Neural cell (in vitro differentiated cells): ENCODE results near the gene RAD50. TPM values are rescaled to one million over a fixed set of nuclear protein-coding genes. Genes with fewer than 3 reads are reported as not detected.
"Not testable (repeated sequence)": the region's sequence is repeated elsewhere in the genome, so short reads cannot be mapped to it uniquely, and the experiment has no call there.

Experiments used
- H2AFZ ChIP-seq: fragments of 200-600, 300-800 bp; sonication (generic), shearing (Covaris generic); 2 replicates; pipeline ENCODE4 v1.6.0; 2014; ENCODE audit warnings: low read depth, mild to moderate bottlenecking, antibody characterized with exemption, low read length, moderate library complexity
- H3F3A ChIP-seq: fragments of 200-600 bp; shearing (Covaris generic); 2 replicates; pipeline ENCODE4 v1.6.1; 2016; ENCODE audit warnings: mild to moderate bottlenecking, moderate library complexity, mixed read lengths, antibody characterized with exemption, low read length; ENCODE audit not compliant: insufficient read depth, poor library complexity, severe bottlenecking
- H3K27ac ChIP-seq: fragments of 200-600, 300-800 bp; sonication (generic), shearing (Covaris generic); 2 replicates; pipeline ENCODE4 v1.5.1; 2014; ENCODE audit warnings: mild to moderate bottlenecking, low read length, moderate library complexity
- H3K27me3 ChIP-seq: fragments of 300-800, 200-600 bp; sonication (generic), shearing (Covaris generic); 2 replicates; pipeline ENCODE4 v1.6.0; 2014; ENCODE audit warnings: mild to moderate bottlenecking, low read depth, low read length, moderate library complexity; ENCODE audit not compliant: insufficient read depth
- H3K36me3 ChIP-seq: fragments of 300-800, 200-600 bp; sonication (generic), shearing (Covaris generic); 2 replicates; pipeline ENCODE4 v1.5.1; 2014; ENCODE audit warnings: mild to moderate bottlenecking, antibody characterized with exemption, low read length, moderate library complexity; ENCODE audit not compliant: insufficient read depth
- H3K4me2 ChIP-seq: fragments of 300-800, 200-600 bp; sonication (generic), shearing (Covaris generic); 2 replicates; pipeline ENCODE4 v1.6.0; 2014; ENCODE audit warnings: mild to moderate bottlenecking, low read length
- H3K4me3 ChIP-seq: fragments of 300-800, 200-600 bp; sonication (generic), shearing (Covaris generic); 2 replicates; pipeline ENCODE4 v1.5.1; 2014; ENCODE audit warnings: mild to moderate bottlenecking, low read length, moderate library complexity
- H3K79me2 ChIP-seq: fragments of 200-600 bp; shearing (Covaris generic); replicated peaks from 2 replicates; pipeline ENCODE4 v1.6.0; 2014; ENCODE audit warnings: mild to moderate bottlenecking, low read length, moderate library complexity; ENCODE audit not compliant: insufficient read depth
- H3K9ac ChIP-seq: fragments of 300-800, 200-600 bp; sonication (generic), shearing (Covaris generic); 2 replicates; pipeline ENCODE4 v1.6.1; 2016; ENCODE audit warnings: mild to moderate bottlenecking, low read length, mixed read lengths
- H3K9me2 ChIP-seq: fragments of 200-600 bp; shearing (Covaris generic); 2 replicates; pipeline ENCODE4 v1.6.1; 2016; ENCODE audit warnings: mild to moderate bottlenecking, low read length, mixed read lengths; ENCODE audit not compliant: insufficient read depth
- H3K9me3 ChIP-seq: fragments of 200-600, 300-800 bp; sonication (generic), shearing (Covaris generic); 2 replicates; pipeline ENCODE4 v1.6.1; 2016; ENCODE audit warnings: mild to moderate bottlenecking, mixed run types, low read length, moderate library complexity, mixed read lengths
- H4K20me1 ChIP-seq: fragments of 200-600 bp; shearing (Covaris generic); 2 replicates; pipeline ENCODE4 v1.6.1; 2016; ENCODE audit warnings: mild to moderate bottlenecking, mixed run types; ENCODE audit not compliant: insufficient read depth
- CTCF ChIP-seq: fragments of 450-650 bp; IDR thresholded peaks from 2 replicates; pipeline ENCODE4 v1.5.1; 2014; ENCODE audit warnings: antibody characterized with exemption, mild to moderate bottlenecking, moderate library complexity; ENCODE audit not compliant: poor library complexity, severe bottlenecking
- EP300 ChIP-seq: fragments of 450-650 bp; conservative IDR thresholded peaks from 2 replicates; pipeline ENCODE4 v1.6.1; 2014; ENCODE audit warnings: antibody characterized with exemption, mild to moderate bottlenecking, moderate library complexity; ENCODE audit not compliant: poor library complexity, severe bottlenecking
- EZH2 ChIP-seq: fragments of 200-600, 300-800 bp; shearing (Covaris generic), sonication (generic); IDR thresholded peaks from 2 replicates; pipeline ENCODE4 v1.6.1; 2014; ENCODE audit warnings: antibody characterized with exemption, low read length, borderline replicate concordance, mild to moderate bottlenecking; ENCODE audit not compliant: insufficient read depth, poor library complexity, severe bottlenecking
- MXI1 ChIP-seq: fragments of 450-650 bp; conservative IDR thresholded peaks from 2 replicates; pipeline ENCODE4 v1.6.1; 2014; ENCODE audit warnings: antibody characterized with exemption, mild to moderate bottlenecking; ENCODE audit not compliant: poor library complexity, severe bottlenecking
- POLR2AphosphoS5 ChIP-seq: IDR thresholded peaks from 2 replicates; pipeline ENCODE4 v1.6.1; 2012
- RAD21 ChIP-seq: fragments of 450-650 bp; conservative IDR thresholded peaks from 2 replicates; pipeline ENCODE4 v1.6.1; 2014; ENCODE audit warnings: antibody characterized with exemption, mild to moderate bottlenecking, moderate library complexity
- REST ChIP-seq: IDR thresholded peaks from 2 replicates; pipeline ENCODE4 v1.6.1; 2012; ENCODE audit warnings: borderline replicate concordance
- SMC3 ChIP-seq: fragments of 450-650 bp; conservative IDR thresholded peaks from 2 replicates; pipeline ENCODE4 v1.6.1; 2014; ENCODE audit warnings: antibody characterized with exemption, mild to moderate bottlenecking, moderate library complexity; ENCODE audit not compliant: poor library complexity
- TAF1 ChIP-seq: IDR thresholded peaks from 2 replicates; pipeline ENCODE4 v1.6.1; 2012; ENCODE audit warnings: low read depth
- polyA plus RNA-seq: library from polyadenylated mRNA; depleted of rRNA; stranded (reverse); fragments of >200 nt; gene quantifications from 2 replicates; pipeline ENCODE4 v1.2.3, GENCODE V29; 2014

Gene RAD50
- polyA plus RNA-seq, 1 donor from 2014 or later: 6.7 TPM

- Histone ChIP-seq H3K4me3 (no peak overlapping the region), H3K79me2 (no peaks in the 10 kb centered on the region), H3K9me2 (no peaks in the 10 kb centered on the region), H3K9ac (no peak overlapping the region), H3K9me3 (no peaks in the 10 kb centered on the region), H3F3A (no peaks in the 10 kb centered on the region), H2AFZ (no peak overlapping the region), H3K4me2 (no peak overlapping the region), H3K36me3 (no peaks in the 10 kb centered on the region), H4K20me1 (no peaks in the 10 kb centered on the region), H3K27me3 (no peaks in the 10 kb centered on the region), H3K27ac (no peak overlapping the region)
- no peak for TF ChIP-seq EP300
- TF ChIP-seq REST: no peak
- no peak for TF ChIP-seq EZH2
- no peak for TF ChIP-seq POLR2AphosphoS5
- TF ChIP-seq TAF1: no peak
- TF ChIP-seq RAD21: no peak
- TF ChIP-seq MXI1: no peak
- no peak for TF ChIP-seq CTCF
- no peak for TF ChIP-seq SMC3
Observed at GRCh38 chr5:132559383-132560060, 2.7 kb downstream of the RAD50 start.

GRCh38 chr5:132561601-132562000, 4.8 kb downstream of the RAD50 start:
- TF ChIP-seq RAD21 (no peak), EZH2 (no peak), MXI1 (no peak), CTCF (no peak), SMC3 (no peak), TAF1 (no peak), EP300 (no peak), POLR2AphosphoS5 (no peak), REST (no peak)

GRCh38 chr5:132564555-132564954, 7.8 kb downstream of the RAD50 start:
- H3F3A ChIP-seq, H2AFZ ChIP-seq, H3K79me2 ChIP-seq, H3K9ac ChIP-seq, H3K9me3 ChIP-seq, H3K36me3 ChIP-seq, H3K9me2 ChIP-seq, H3K27me3 ChIP-seq, H3K4me2 ChIP-seq, H4K20me1 ChIP-seq, H3K27ac ChIP-seq, H3K4me3 ChIP-seq: not testable (repeated sequence)

More at GRCh38 chr5:132561601-132562000, 4.8 kb downstream of the RAD50 start:
- H3K79me2 ChIP-seq: no peaks in the 10 kb centered on the region
- no peak overlapping the region for H3K4me2 ChIP-seq
- no peaks in the 10 kb centered on the region for H3K27me3 ChIP-seq
- no peaks in the 10 kb centered on the region for H3K9me3 ChIP-seq
- no peaks in the 10 kb centered on the region for H3K9me2 ChIP-seq
- no peak overlapping the region for H3K27ac ChIP-seq
- no peak overlapping the region for H3K9ac ChIP-seq
- no peak overlapping the region for H3K4me3 ChIP-seq
- no peak overlapping the region for H2AFZ ChIP-seq
- H4K20me1 ChIP-seq: no peaks in the 10 kb centered on the region
- no peaks in the 10 kb centered on the region for H3K36me3 ChIP-seq
- no peaks in the 10 kb centered on the region for H3F3A ChIP-seq
